Activated CD4-positive, alpha-beta T cell treated with anti-CD3 and anti-CD28 coated beads for 36 hours (primary cell): Measurements from ENCODE around the gene ADI1. TPM values are rescaled to one million over a fixed set of nuclear protein-coding genes. Genes with fewer than 3 reads are reported as not detected.

ENCODE experiments used
- ATAC-seq: fragments of 200-7000 bp; cut with Tn5 transposase; one replicate; pipeline ENCODE4 v1.10.0; 2021; ENCODE audit warnings: mild to moderate bottlenecking, moderate library complexity
- CTCF ChIA-PET: fragments of 350-600 bp; sonication (Branson Sonifier 250); formaldehyde crosslinking; loops from one replicate; lab custom pipeline; 2021; ENCODE audit warnings: antibody characterized with exemption; lab: Charles Lee
- POLR2A ChIA-PET: fragments of 350-600 bp; sonication (Branson Sonifier 250); formaldehyde crosslinking; loops from one replicate; lab custom pipeline; 2021; ENCODE audit warnings: antibody characterized with exemption, inconsistent platforms; lab: Charles Lee
- DNase-seq: peaks from one replicate; pipeline ENCODE4 v3.0.0-alpha.2; 2020
- H3K27ac Mint-ChIP-seq: one replicate; pipeline ENCODE4 v1.8.0; 2021; ENCODE audit warnings: mixed read lengths
- H3K27me3 Mint-ChIP-seq: one replicate; pipeline ENCODE4 v1.8.0; 2021; ENCODE audit warnings: mixed read lengths
- H3K36me3 Mint-ChIP-seq: one replicate; pipeline ENCODE4 v1.8.0; 2021; ENCODE audit warnings: low read depth, mixed read lengths
- H3K4me1 Mint-ChIP-seq: one replicate; pipeline ENCODE4 v1.8.0; 2021; ENCODE audit warnings: mixed read lengths
- H3K4me3 Mint-ChIP-seq: one replicate; pipeline ENCODE4 v1.8.0; 2021; ENCODE audit warnings: mild to moderate bottlenecking, moderate library complexity, mixed read lengths
- H3K9me3 Mint-ChIP-seq: one replicate; pipeline ENCODE4 v1.8.0; 2021; ENCODE audit warnings: low read depth, mixed read lengths
- intact Hi-C, 2 experiments: fragments of 100-400 bp; cut with DNase I in 1 of 2; cut with micrococcal nuclease in 1 of 2; formaldehyde crosslinking; loops; one replicate each; pipeline versions ENCODE4 v1.14.2 to v1.15.1; 2022 to 2024; cut with DNase I, micrococcal nuclease
- total RNA-seq, 2 experiments: library from RNA; stranded (reverse); gene quantifications; one replicate each; pipeline ENCODE4 v1.2.3, GENCODE V29; 2021

The ADI1 gene
- total RNA-seq, 2 experiments from 2014 or later = 32.3 to 33.3 TPM

DNA sequence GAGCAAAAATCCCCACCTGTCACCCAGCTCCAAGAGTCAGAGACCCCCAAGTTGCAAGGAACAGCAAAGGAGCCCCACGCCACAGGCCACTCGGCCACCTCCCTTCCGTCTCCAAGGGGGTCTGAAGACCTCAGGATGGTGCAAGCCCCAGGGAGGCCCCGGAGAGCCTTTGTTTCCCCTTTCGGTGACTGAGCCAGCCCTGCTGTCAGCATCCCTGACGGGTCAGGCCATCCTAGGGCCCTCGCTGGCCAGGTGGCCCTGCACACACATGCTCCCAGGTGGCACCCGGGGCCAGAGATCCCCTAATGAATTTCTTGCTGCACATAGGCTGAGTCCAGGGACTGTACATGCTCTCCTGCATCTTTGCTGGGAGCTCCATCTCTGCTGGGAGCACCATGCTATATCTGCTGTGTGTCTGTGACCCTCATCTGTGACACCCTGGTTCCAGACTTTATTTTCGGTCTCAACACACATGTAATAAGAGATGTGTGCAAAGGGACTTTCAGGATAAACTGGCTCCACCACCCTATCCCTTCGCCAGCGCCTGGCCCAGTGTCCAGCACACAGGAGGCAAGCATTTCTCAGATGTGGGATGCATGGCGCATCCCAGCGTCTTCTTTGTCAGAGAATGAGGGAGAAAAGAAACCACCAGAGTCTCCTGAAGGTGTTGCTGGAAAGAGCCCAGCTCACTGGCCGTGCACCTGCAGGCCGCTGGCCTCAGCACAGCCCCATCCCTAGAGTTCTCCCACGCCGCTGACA lies 27.4 kb downstream of the ADI1 start:
- no peak overlapping the region for H3K27ac Mint-ChIP-seq
- no peak for ATAC-seq
- H3K4me3 Mint-ChIP-seq = no peak overlapping the region
- no peaks in the 10 kb centered on the region for H3K27me3 Mint-ChIP-seq
- ChIA-PET CTCF (no interaction called here), POLR2A (no interaction called here)
- H3K4me1 Mint-ChIP-seq = no peaks in the 10 kb centered on the region
- no peaks in the 10 kb centered on the region for H3K9me3 Mint-ChIP-seq
- peaks cover 6% of the 10 kb centered on the region for H3K36me3 Mint-ChIP-seq
- DNase-seq = no peak
- intact Hi-C loops = no loop called here

DNA sequence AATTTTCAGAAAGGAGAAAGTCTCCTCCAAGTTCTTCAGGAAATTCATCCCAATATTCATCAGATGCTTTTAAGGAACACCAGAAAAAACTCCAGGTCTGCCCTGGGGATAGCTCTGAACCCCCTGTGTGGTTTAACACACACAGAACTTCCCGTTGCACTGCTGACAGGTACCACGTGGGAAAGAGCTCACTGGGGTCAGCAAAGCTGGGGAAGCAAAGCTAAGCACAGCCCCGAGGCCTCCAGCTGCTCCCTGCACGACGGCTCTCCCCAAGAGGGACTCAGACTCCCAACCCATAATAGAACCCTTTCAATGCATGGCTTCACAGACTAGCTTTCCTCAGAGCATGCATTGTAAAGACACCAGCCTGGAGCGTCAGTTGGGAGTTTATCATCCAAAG lies 28.0 kb downstream of the ADI1 start:
- Mint-ChIP-seq H3K27me3 (no peaks in the 10 kb centered on the region), H3K27ac (no peak overlapping the region), H3K4me1 (no peaks in the 10 kb centered on the region), H3K4me3 (no peak overlapping the region), H3K36me3 (peaks cover 5% of the 10 kb centered on the region), H3K9me3 (no peaks in the 10 kb centered on the region)
- CTCF ChIA-PET = no interaction called here
- POLR2A ChIA-PET = no interaction called here
- no peak for ATAC-seq
- intact Hi-C loops = no loop called here
- no peak for DNase-seq

DNA sequence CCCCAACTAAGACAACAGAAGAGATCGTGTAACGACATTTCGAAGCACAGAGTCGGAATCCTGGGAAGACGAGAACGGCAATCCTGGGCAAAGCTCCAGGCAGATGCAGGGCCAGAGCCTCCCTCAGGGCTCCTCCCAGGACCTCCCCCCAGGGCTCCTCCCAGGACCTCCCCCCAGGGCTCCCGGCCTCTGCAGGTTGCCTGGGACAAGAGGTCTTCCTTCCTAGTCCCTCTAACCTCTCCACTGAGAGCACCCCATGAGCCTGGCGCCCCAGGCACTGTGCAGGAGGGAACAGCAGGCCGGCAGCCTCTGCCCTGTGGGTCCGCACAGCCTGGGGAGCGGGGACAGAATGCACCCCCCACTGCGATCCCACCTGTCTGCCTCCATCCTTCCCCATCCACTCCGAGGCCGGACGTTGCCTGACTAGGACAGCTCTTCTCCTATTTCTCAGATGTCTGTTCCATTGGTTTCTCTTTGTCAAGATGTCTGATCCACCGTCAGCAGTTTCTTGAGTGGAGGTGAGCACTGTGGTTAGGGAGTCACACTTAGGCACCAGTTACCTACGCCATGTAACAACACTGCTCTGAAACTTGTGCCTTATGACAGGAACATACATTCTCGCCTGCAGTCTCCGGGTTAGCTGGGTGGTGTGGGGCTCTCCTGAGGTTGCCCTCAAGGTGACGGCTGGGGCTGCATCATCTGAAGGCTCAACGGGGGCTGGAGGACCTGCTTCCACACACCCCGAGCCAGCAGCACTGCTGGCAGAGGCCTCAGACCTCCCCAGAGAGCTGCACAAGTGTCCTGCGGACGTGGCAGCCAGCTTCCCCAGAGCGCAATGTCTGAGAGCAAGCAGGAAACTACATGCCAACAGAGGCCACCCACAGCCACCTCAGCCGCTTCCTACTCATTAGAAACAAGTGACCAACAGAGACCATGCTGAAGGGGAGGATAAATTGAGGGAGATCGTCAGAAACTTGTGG lies 28.9 kb downstream of the ADI1 start:
- H3K27ac Mint-ChIP-seq = no peak overlapping the region
- POLR2A ChIA-PET = no interaction called here

DNA sequence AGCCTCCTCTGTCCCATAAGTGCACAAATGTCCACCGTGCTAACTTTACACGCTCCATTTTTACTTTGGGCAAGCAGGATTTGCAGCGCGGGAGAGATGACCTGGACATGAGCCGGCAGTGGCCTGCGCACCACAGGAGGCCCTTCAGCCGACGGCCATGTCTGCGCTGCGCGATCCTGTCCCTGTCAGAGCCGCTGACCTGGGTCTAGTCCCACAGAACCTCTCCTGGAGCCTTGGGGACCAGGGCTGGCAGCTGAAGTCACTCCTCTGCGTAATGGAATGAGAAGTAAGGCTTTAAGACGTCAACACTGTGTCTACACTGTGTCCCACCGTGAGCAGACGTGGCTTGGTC lies 29.6 kb downstream of the ADI1 start:
- DNase-seq (no peak), ATAC-seq (no peak)
- Mint-ChIP-seq H3K27me3 (no peaks in the 10 kb centered on the region), H3K27ac (no peak overlapping the region), H3K4me3 (no peak overlapping the region), H3K9me3 (no peaks in the 10 kb centered on the region), H3K4me1 (no peaks in the 10 kb centered on the region), H3K36me3 (no peaks in the 10 kb centered on the region)
- intact Hi-C loops = no loop called here
- CTCF ChIA-PET = no interaction called here
- POLR2A ChIA-PET = no interaction called here

More for the DNA sequence above, 28.9 kb downstream of the ADI1 start:
- Mint-ChIP-seq H3K4me3 (no peak overlapping the region), H3K36me3 (no peaks in the 10 kb centered on the region), H3K9me3 (no peaks in the 10 kb centered on the region), H3K4me1 (no peaks in the 10 kb centered on the region), H3K27me3 (no peaks in the 10 kb centered on the region)
- DNase-seq (no peak), ATAC-seq (no peak)
- CTCF ChIA-PET = interaction anchor here (0.6 kb wide), 1 partner anchor 791 kb away, joined by 3 read pairs; no protein-coding TSS in a partner anchor
- intact Hi-C loops = no loop called here

DNA sequence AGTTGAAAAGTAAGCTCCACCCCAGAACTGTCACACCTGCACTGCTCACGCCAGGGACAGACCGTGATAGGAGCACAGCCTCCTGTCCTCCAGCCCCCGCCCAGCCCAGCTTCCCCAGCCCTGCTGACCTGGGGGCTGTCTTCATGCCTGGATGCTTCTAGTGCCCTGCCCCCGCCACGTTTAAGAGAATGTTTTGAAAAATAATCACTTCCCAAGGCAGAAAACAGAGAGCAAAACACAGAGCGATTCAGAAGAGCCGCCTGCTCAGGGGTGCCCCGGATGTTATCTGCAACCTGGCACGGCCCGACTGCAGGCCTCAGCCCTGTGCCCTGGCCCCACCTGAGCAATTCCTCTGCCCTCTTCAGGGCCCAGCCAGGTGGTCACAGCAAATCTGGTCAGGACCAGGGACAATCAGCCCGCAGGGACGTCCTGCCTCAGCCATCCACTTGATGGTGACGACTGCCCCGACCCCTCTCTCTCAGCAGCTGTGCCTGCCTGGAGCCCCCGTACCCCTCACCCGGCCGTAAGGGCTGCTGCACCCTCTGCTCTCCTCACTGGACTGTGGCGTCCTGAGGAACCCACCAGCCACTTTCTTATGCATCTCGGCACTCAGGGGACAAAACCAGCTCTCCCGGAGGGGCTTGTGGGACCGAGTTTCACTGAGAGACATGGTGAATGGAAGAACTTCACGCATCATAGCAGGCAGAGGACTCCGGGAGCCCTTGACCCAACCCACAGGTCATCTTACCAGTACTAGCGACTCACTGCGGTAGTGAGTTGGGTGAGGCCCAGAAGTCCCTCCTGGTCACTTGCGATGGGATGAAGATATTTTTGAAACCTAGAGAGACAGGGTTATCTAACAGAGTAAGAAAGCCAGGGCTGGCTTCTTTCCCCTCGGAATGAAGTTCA lies 30.2 kb downstream of the ADI1 start:
- DNase-seq (no peak), ATAC-seq (no peak)
- ChIA-PET POLR2A (interaction anchor here (0.7 kb wide), 1 partner anchor 69 kb away, joined by 6 read pairs; the partner anchor contains the start of gene RNASEH1), CTCF (no interaction called here)
- Mint-ChIP-seq H3K36me3 (no peaks in the 10 kb centered on the region), H3K4me1 (no peaks in the 10 kb centered on the region), H3K27ac (no peak overlapping the region), H3K4me3 (no peak overlapping the region), H3K9me3 (no peaks in the 10 kb centered on the region), H3K27me3 (no peaks in the 10 kb centered on the region)
- intact Hi-C loops = no loop called here

DNA sequence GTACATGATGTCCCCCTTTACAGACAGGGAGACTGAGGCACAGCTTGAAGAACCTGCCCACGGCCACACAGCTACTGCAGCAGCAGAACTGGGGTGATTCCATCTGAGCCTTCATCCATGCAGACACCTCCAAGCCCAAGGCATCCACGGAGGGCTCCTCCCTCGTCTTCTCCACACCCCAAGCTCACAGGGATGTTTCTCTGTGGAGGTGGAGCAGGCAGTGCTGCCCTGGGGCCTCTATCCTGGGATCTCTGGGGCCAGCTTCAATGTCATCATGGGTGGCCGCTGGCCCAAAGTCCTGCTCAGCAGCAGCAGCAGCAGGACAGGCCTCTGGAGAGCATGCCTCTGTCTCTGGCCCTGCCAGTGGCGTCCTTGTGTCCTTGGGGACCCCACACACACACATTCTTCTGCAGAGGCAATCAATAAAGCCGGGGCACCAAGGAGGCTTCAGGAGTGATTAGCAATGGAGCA lies 31.2 kb downstream of the ADI1 start:
- ATAC-seq (no peak), DNase-seq (no peak)
- intact Hi-C loops = no loop called here
- Mint-ChIP-seq H3K27ac (no peak overlapping the region), H3K9me3 (no peaks in the 10 kb centered on the region), H3K36me3 (no peaks in the 10 kb centered on the region), H3K4me1 (no peaks in the 10 kb centered on the region), H3K27me3 (no peaks in the 10 kb centered on the region), H3K4me3 (no peak overlapping the region)
- ChIA-PET POLR2A (no interaction called here), CTCF (no interaction called here)

DNA sequence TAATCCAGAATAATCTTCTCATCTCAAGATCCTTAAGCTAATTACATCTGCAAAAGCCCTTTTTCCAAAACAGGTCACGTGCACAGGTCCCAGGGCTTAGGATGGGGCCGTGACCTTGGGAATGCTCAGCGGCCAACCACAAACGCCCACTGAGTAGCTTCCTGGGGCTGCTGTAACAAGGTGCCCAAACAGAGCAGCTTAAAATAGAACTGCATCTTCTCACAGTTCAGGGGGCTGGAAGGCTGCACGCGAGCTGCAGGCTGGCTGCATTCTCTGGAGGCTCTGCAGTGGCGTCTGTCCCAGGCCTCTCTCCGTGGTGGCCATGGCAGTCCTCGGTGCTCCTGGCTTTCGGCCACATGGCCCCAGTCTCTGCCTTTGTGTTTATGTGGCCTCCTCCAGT lies 31.9 kb downstream of the ADI1 start:
- Mint-ChIP-seq H3K27me3 (no peaks in the 10 kb centered on the region), H3K9me3 (no peaks in the 10 kb centered on the region), H3K27ac (no peak overlapping the region), H3K4me1 (no peaks in the 10 kb centered on the region), H3K36me3 (no peaks in the 10 kb centered on the region), H3K4me3 (no peak overlapping the region)
- POLR2A ChIA-PET = interaction anchor here (0.5 kb wide), 1 partner anchor 32 kb away, joined by 3 read pairs; no protein-coding TSS in a partner anchor
- no peak for ATAC-seq
- CTCF ChIA-PET = no interaction called here
- DNase-seq = no peak
- intact Hi-C loops = no loop called here

DNA sequence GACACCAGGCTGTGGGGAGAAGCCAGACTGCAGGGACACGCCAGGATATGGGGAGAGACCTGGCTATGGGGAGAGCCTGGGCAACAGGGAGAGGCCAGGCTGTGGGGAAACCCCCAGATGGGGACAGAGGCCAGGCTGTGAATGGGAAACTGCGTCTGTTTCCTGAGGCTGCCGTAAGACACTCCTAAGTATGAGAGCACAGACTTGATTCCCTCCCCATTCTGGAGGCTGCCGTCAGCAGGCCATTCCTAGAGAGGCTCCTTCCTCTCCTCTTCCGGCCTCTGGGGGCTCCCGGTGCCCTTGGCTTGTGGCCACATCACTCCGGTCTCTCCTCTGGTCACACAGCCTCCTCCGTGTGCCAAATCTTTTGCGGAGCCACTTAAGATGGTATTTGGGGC lies 32.3 kb downstream of the ADI1 start:
- no peaks in the 10 kb centered on the region for H3K9me3 Mint-ChIP-seq
- DNase-seq = no peak
- peaks cover under 1% of the 10 kb centered on the region for H3K36me3 Mint-ChIP-seq
- H3K27me3 Mint-ChIP-seq = no peaks in the 10 kb centered on the region
- H3K4me3 Mint-ChIP-seq = no peak overlapping the region
- no peak for ATAC-seq
- intact Hi-C loops = no loop called here
- no peaks in the 10 kb centered on the region for H3K4me1 Mint-ChIP-seq
- H3K27ac Mint-ChIP-seq = no peak overlapping the region
- ChIA-PET CTCF (no interaction called here), POLR2A (interaction anchor here (0.5 kb wide), 1 partner anchor 33 kb away, joined by 3 read pairs; no protein-coding TSS in a partner anchor)

DNA sequence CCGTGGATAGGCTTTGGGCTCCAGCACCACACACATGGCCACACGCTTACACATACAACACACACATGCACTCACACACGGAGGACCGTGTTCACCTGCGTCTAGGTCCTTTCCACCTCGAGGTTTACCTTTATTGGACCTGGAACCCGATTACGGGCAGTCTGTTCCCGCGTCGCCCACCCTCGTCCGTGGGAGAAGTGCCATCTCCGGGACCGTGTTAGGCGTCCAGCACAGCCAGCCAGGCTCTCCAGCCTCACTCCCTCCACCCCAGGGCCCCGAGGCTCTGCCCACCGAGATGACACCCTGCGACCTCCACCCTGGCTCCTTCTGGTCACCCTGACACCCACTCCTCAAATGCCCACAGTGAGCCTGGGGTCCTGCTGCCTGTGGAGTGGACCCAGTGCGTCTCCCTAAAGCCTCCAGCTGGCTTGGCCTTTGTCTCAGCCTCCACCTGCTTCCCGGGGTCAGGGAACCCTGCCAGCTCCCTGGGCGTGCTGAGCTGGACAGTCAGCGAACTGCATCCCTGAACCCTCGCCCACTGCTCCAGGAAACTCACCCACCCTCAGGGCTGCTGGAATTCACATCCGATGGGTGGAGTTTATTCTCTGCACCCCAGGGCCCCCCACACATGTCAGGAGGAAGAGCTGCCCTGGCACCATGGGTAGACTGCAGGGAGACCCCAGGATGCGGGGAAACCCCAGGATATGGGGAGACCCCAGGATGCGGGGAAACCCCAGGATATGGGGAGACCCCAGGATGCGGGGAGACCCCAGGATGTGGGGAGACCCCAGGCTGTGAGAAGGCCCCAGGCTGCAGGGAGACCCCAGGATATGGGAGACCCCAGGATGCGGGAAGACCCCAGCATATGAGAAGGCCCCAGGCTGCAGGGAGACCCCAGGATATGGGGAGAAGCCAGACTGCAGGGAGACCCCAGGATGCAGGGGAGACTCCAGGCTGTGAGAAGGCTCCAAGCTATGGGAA lies 33.0 kb downstream of the ADI1 start:
- ATAC-seq (no peak), DNase-seq (no peak)
- Mint-ChIP-seq H3K27me3 (no peaks in the 10 kb centered on the region), H3K27ac (no peak overlapping the region), H3K36me3 (peaks cover 2% of the 10 kb centered on the region), H3K4me1 (no peaks in the 10 kb centered on the region), H3K9me3 (no peaks in the 10 kb centered on the region), H3K4me3 (no peak overlapping the region)
- POLR2A ChIA-PET = no interaction called here
- CTCF ChIA-PET = no interaction called here
- intact Hi-C loops = no loop called here

DNA sequence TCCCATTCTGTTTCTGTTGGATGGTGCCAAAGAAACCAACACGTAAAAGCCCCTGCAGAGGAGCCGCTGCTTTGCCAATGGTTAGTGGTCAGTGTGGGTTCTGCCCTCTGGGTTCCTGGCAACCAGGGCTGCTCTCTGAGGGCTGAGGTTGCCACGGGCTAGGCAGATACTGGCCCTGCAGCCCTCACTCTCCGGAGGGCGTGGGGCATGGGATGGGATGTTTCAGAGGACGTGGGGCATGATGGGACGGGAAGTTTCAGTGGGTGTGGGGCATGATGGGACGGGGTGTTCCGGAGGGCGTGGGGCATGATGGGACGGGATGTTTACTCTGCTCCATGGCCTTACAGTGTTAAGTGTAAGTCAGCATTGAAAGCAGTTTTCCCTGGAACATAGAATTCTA lies 34.2 kb downstream of the ADI1 start:
- Mint-ChIP-seq H3K4me1 (peaks cover 5% of the 10 kb centered on the region), H3K27ac (no peak overlapping the region), H3K36me3 (peaks cover 4% of the 10 kb centered on the region), H3K4me3 (no peak overlapping the region), H3K27me3 (no peaks in the 10 kb centered on the region), H3K9me3 (no peaks in the 10 kb centered on the region)
- no peak for DNase-seq
- CTCF ChIA-PET = no interaction called here
- ATAC-seq = no peak
- POLR2A ChIA-PET = no interaction called here
- intact Hi-C loops = no loop called here
